Erythroblast (primary cell): Measurements from ENCODE around the gene HOXB6.

Experiments
- GATA1 ChIP-seq: IDR thresholded peaks from 2 replicates; pipeline ENCODE4 v1.6.1; 2011; ENCODE audit warnings: low read depth, mild to moderate bottlenecking, control low read depth, low read length, moderate library complexity
- POLR2A ChIP-seq: IDR thresholded peaks from 2 replicates; pipeline ENCODE4 v1.6.1; 2011; ENCODE audit warnings: mild to moderate bottlenecking, low read length

- TF ChIP-seq POLR2A (no peak), GATA1 (no peak)
These were observed 54.1 kb downstream of the HOXB6 start for GRCh38 chr17:48550502-48551213.
